Esophagus muscularis mucosa (tissue), 3 donors: ENCODE data around the gene TP53I13.

Source experiments
- CTCF ChIP-seq, 3 experiments: fragments of 200-600 bp in 2 of 3; fragments of 450-650 bp in 1 of 3; sonication (generic) in 2 of 3; IDR thresholded peaks; one replicate each; pipeline ENCODE4 v1.5.1; 2017 to 2019; ENCODE audit warnings: antibody characterized with exemption in 3 of 3, mild to moderate bottlenecking in 2 of 3, moderate library complexity in 1 of 3
- POLR2A ChIP-seq: fragments of 450-650 bp; IDR thresholded peaks from one replicate; pipeline ENCODE4 v1.6.1; 2017; ENCODE audit warnings: antibody characterized with exemption, moderate library complexity, mild to moderate bottlenecking, low read depth
- POLR2AphosphoS5 ChIP-seq, 2 donors: sonication (generic); formaldehyde crosslinking; IDR thresholded peaks; one replicate each; pipeline ENCODE4 v1.6.1; 2017; ENCODE audit warnings: antibody characterized with exemption in 2 of 2

GRCh38 chr17:29586676-29587469, 18.4 kb downstream of the TP53I13 start:
- TF ChIP-seq POLR2A (no peak), CTCF (IDR thresholded peaks at IDR 0.05) (no peak), POLR2AphosphoS5 (IDR thresholded peaks at IDR 0.05) (no peak)
